GM12864 (cell line): ENCODE data around the gene HDC.

Experiments
- DNase-seq: peaks from one replicate; pipeline ENCODE4 v3.0.0-alpha.2; 2011; ENCODE audit warnings: low read depth
- H3K4me3 ChIP-seq: 2 replicates; pipeline ENCODE4 v1.5.1; 2011; ENCODE audit warnings: mild to moderate bottlenecking, low read depth, low read length, control low read depth
- CTCF ChIP-seq: IDR thresholded peaks from 2 replicates; pipeline ENCODE4 v1.5.1; 2011; ENCODE audit warnings: low read depth, mild to moderate bottlenecking, moderate library complexity, low read length, control low read depth, inconsistent platforms; ENCODE audit errors: missing control alignments

Gene HDC

GRCh38 chr15:50249704-50250103 is 15.8 kb downstream of the HDC start:
- DNase-seq: no peak
- TF ChIP-seq CTCF: no peak
- no peak overlapping the region for H3K4me3 ChIP-seq

- no peak overlapping the region for H3K4me3 ChIP-seq
- DNase-seq: no peak
- no peak for TF ChIP-seq CTCF
Observed at GRCh38 chr15:50248994-50249582, 16.4 kb downstream of the HDC start.

GRCh38 chr15:50247819-50248655 is 17.5 kb downstream of the HDC start:
- no peak for TF ChIP-seq CTCF

GRCh38 chr15:50246631-50247030 is 18.9 kb downstream of the HDC start:
- TF ChIP-seq CTCF: no peak

More at GRCh38 chr15:50247819-50248655, 17.5 kb downstream of the HDC start:
- DNase-seq: peak; percentile 55
- H3K4me3 ChIP-seq: peak overlapping the region; percentile 5

GRCh38 chr15:50244959-50245624 is 20.4 kb downstream of the HDC start:
- DNase-seq: no peak

More at GRCh38 chr15:50246631-50247030, 18.9 kb downstream of the HDC start:
- DNase-seq: no peak
- no peak overlapping the region for H3K4me3 ChIP-seq

GRCh38 chr15:50244153-50244552 is 21.4 kb downstream of the HDC start:
- TF ChIP-seq CTCF: no peak
- no peak overlapping the region for H3K4me3 ChIP-seq
- no peak for DNase-seq

More at GRCh38 chr15:50244959-50245624, 20.4 kb downstream of the HDC start:
- no peak overlapping the region for H3K4me3 ChIP-seq
- TF ChIP-seq CTCF: no peak
